HEK293T (cell line): ENCODE measurements around the gene CBX5.

Experiments used
- ARNT ChIP-seq: fragments of 450-650 bp; IDR thresholded peaks from 2 replicates; pipeline ENCODE4 v1.6.1; 2017; ENCODE audit warnings: mild to moderate bottlenecking
- BHLHE40 ChIP-seq: fragments of 450-650 bp; IDR thresholded peaks from 2 replicates; pipeline ENCODE4 v1.6.1; 2016; ENCODE audit warnings: mild to moderate bottlenecking, moderate library complexity, borderline replicate concordance
- ELF4 ChIP-seq: fragments of 450-650 bp; IDR thresholded peaks from 2 replicates; pipeline ENCODE4 v1.6.1; 2017; ENCODE audit warnings: antibody characterized with exemption
- FOXA1 ChIP-seq: fragments of 450-650 bp; IDR thresholded peaks from 2 replicates; pipeline ENCODE4 v1.6.1; 2016; ENCODE audit warnings: mild to moderate bottlenecking
- SP1 ChIP-seq: fragments of 450-650 bp; IDR thresholded peaks from 2 replicates; pipeline ENCODE4 v1.6.1; 2017
- SUZ12 ChIP-seq: fragments of 450-650 bp; IDR thresholded peaks from 2 replicates; pipeline ENCODE4 v1.6.1; 2016; ENCODE audit warnings: mild to moderate bottlenecking
- TARDBP ChIP-seq: fragments of 450-650 bp; IDR thresholded peaks from 2 replicates; pipeline ENCODE4 v1.6.1; 2016

- TF ChIP-seq ARNT (no peak), TARDBP (no peak), FOXA1 (no peak), SP1 (no peak), SUZ12 (no peak), BHLHE40 (no peak), ELF4 (no peak)
Observed at GRCh38 chr12:54206791-54207190, 73.1 kb downstream of the CBX5 start.
